Heart left ventricle (tissue), 13 donors: ENCODE data around the gene GNAT2.

Experiments
- CTCF ChIP-seq, 12 donors: fragments of 200-600 bp; sonication (generic) in 4 of 12; IDR thresholded peaks; one replicate each; pipeline versions ENCODE4 v1.5.0 to v1.8.0; 2018 to 2022; ENCODE audit warnings: antibody characterized with exemption in 12 of 12, mild to moderate bottlenecking in 5 of 12
- POLR2A ChIP-seq, 2 donors: fragments of 450-650 bp; IDR thresholded peaks; one replicate each; pipeline ENCODE4 v1.6.1; 2017; ENCODE audit warnings: antibody characterized with exemption in 2 of 2, mild to moderate bottlenecking in 2 of 2, moderate library complexity in 2 of 2
- donor health status: ischemic (EF 13 %, LVEDD 7.1; RV severe dilation, severe dysfunction).
- donor health status: DM: no; HTN: yes; CAD: no.
- donor health status: DM: no; HTN: no; CAD: no.
- donor health status: ischemic (EF 25% LVEDD 6.9; RV normal size, moderate dysfunction).
- donor health status: ischemic (EF 25% LVEDD 5.7; RV mildly dilated, moderate dysfunction).
- donor health status: ischemic (EF 35%, LVEDD 5.7; RV mildly dilated, moderate dysfunction).
- donor health status: nonischemic (EF 11% LVEDD 7.7; RV severe dilation, severe dysfunction).
- donor health status: DM: yes; HTN: yes; CAD: no.
- donor health status: PGD.
- donor health status: ischemic (EF 29% LVEDD 5.4; RV normal size, mild dysfunction).
- donor health status: nonischemic (EF 23%, LVEDD 6.1; RV moderate dilation, normal function).

GRCh38 chr1:109595531-109595930 lies 23.9 kb downstream of the GNAT2 start:
- no peak for TF ChIP-seq CTCF (IDR thresholded peaks at IDR 0.05)
- no peak for TF ChIP-seq POLR2A (IDR thresholded peaks at IDR 0.05)
